Gastroesophageal sphincter (tissue), 4 donors: ENCODE measurements around the gene OR52M1. TPM values are rescaled to one million over a fixed set of nuclear protein-coding genes. Genes with fewer than 3 reads are reported as not detected.

ENCODE experiments used
- ATAC-seq: fragments of 150-250 bp; one replicate; pipeline ENCODE4 v1.9.1; 2016; ENCODE audit warnings: mild to moderate bottlenecking, moderate library complexity
- H3K27ac ChIP-seq, 4 donors: fragments of 200-600 bp; sonication (generic) in 3 of 4; 1 replicate in 3 of 4; 2 replicates in 1 of 4; pipeline ENCODE4 v1.5.1; 2016 to 2019
- H3K27me3 ChIP-seq: fragments of 200-600 bp; sonication (generic); one replicate; pipeline ENCODE4 v1.5.1; 2019
- H3K36me3 ChIP-seq, 2 donors: fragments of 200-600 bp; sonication (generic); one replicate each; pipeline ENCODE4 v1.5.1; 2019; ENCODE audit warnings: control low read depth in 1 of 2
- H3K4me1 ChIP-seq, 3 donors: fragments of 200-600 bp; sonication (generic); 1 replicate in 2 of 3; 2 replicates in 1 of 3; pipeline ENCODE4 v1.5.1; 2016 to 2019; ENCODE audit warnings: control low read depth in 2 of 3
- H3K4me3 ChIP-seq, 2 donors: fragments of 200-600 bp; sonication (generic); one replicate each; pipeline ENCODE4 v1.5.1; 2019; ENCODE audit warnings: mild to moderate bottlenecking in 1 of 2, moderate library complexity in 1 of 2
- H3K9me3 ChIP-seq, 3 donors: fragments of 200-600 bp; sonication (generic); one replicate each; pipeline ENCODE4 v1.5.1; 2017 to 2019; ENCODE audit warnings: control low read depth in 2 of 3
- EP300 ChIP-seq: sonication (generic); formaldehyde crosslinking; IDR thresholded peaks from one replicate; pipeline ENCODE4 v1.6.1; 2017; ENCODE audit warnings: antibody characterized with exemption, mild to moderate bottlenecking
- POLR2A ChIP-seq, 2 donors: fragments of 450-650 bp; IDR thresholded peaks; one replicate each; pipeline ENCODE4 v1.6.1; 2017; ENCODE audit warnings: antibody characterized with exemption in 2 of 2, mild to moderate bottlenecking in 2 of 2, moderate library complexity in 1 of 2
- POLR2AphosphoS5 ChIP-seq: sonication (generic); formaldehyde crosslinking; IDR thresholded peaks from one replicate; pipeline ENCODE4 v1.6.1; 2017; ENCODE audit warnings: antibody characterized with exemption
- WGBS, 2 donors: methylation state at CpG; one replicate each; pipeline ENCODE4 v1.1.5; 2018; ENCODE audit warnings: low coverage in 1 of 2; 5-methylcytosine and 5-hydroxymethylcytosine counted together
- total RNA-seq, 4 donors: library from RNA; depleted of rRNA; stranded (reverse); fragments of >200 nt; gene quantifications; one replicate each; pipeline ENCODE4 v1.1.0, GENCODE V29; 2016
- TF ChIP-seq, protein P1 (sequence below), 4 experiments: fragments of 200-600 bp in 2 of 4; fragments of 450-650 bp in 2 of 4; sonication (generic) in 1 of 4; IDR thresholded peaks; one replicate each; pipeline ENCODE4 v1.5.1; 2017 to 2019; ENCODE audit warnings: antibody characterized with exemption in 4 of 4, mild to moderate bottlenecking in 2 of 4, moderate library complexity in 2 of 4

The OR52M1 gene
- total RNA-seq, 4 donors from 2014 or later = not detected

DNA sequence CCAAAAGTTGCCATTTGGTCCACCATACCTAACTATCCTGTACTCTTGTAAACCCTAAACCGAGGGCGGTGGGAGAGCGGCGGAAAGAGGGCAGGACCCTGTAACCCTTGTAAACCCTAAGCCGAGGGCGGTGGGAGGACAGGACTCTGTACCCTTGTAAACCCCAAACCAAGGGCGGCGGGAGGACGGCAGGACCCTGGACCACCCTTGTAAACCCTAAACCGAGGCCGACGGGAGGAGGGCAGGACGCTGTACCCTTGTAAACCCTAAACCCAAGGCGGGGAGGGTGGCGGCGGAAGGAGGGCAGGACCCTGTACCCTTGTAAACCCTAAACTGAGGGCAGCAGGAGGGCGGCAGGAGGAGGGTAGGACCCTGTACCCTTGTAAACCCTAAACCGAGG, 24.1 kb downstream of the OR52M1 start:
- Histone ChIP-seq H3K4me1 (no peaks in the 10 kb centered on the region), H3K27ac (no peak overlapping the region), H3K4me3 (no peak overlapping the region), H3K27me3 (no peaks in the 10 kb centered on the region), H3K36me3 (no peaks in the 10 kb centered on the region), H3K9me3 (peaks cover 0 to 7% (median 0%) of the 10 kb centered on the region in 3 donors)
- 89% methylated on average over 18 of the region's 18 CpGs; no CpG with 5 or more reads in 1 of the 2 donors for WGBS, 2 donors
- ATAC-seq = no peak
- TF ChIP-seq POLR2AphosphoS5 (no peak), EP300 (no peak), POLR2A (IDR thresholded peaks at IDR 0.05) (no peak)
- TF ChIP-seq, protein P1, sequence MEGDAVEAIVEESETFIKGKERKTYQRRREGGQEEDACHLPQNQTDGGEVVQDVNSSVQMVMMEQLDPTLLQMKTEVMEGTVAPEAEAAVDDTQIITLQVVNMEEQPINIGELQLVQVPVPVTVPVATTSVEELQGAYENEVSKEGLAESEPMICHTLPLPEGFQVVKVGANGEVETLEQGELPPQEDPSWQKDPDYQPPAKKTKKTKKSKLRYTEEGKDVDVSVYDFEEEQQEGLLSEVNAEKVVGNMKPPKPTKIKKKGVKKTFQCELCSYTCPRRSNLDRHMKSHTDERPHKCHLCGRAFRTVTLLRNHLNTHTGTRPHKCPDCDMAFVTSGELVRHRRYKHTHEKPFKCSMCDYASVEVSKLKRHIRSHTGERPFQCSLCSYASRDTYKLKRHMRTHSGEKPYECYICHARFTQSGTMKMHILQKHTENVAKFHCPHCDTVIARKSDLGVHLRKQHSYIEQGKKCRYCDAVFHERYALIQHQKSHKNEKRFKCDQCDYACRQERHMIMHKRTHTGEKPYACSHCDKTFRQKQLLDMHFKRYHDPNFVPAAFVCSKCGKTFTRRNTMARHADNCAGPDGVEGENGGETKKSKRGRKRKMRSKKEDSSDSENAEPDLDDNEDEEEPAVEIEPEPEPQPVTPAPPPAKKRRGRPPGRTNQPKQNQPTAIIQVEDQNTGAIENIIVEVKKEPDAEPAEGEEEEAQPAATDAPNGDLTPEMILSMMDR (IDR thresholded peaks at IDR 0.05) = no peak

DNA sequence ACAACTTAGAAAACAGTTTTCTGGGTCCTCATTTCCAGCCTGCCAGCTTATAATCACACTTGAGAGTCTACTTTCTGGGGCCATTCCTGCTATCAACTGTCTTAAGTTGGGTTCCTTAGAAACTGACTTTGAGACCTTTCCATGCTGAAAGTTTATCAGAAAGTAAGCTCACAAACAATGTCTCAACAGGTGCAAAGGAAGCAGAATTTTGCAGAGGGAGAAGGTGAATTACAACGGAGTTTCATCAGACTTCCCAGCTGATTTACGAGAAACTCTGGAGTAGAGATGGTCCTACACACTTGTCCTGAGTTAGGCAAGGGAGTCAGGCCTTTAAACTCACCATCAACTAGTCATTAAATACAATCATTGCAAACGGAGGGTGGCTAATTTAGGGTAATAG, 31.9 kb downstream of the OR52M1 start:
- H3K27ac ChIP-seq = no peak overlapping the region
- no peaks in the 10 kb centered on the region for H3K36me3 ChIP-seq
- no peaks in the 10 kb centered on the region for H3K9me3 ChIP-seq
- no peak overlapping the region for H3K4me3 ChIP-seq
- TF ChIP-seq POLR2AphosphoS5 (no peak), POLR2A (IDR thresholded peaks at IDR 0.05) (no peak), EP300 (no peak)
- TF ChIP-seq, protein P1 (IDR thresholded peaks at IDR 0.05) = no peak
- WGBS, 2 donors = 81 to 100% methylated on average over 1 to 2 of the region's 3 CpGs
- peaks cover 4% of the 10 kb centered on the region for H3K27me3 ChIP-seq
- no peaks in the 10 kb centered on the region for H3K4me1 ChIP-seq
- ATAC-seq = no peak

DNA sequence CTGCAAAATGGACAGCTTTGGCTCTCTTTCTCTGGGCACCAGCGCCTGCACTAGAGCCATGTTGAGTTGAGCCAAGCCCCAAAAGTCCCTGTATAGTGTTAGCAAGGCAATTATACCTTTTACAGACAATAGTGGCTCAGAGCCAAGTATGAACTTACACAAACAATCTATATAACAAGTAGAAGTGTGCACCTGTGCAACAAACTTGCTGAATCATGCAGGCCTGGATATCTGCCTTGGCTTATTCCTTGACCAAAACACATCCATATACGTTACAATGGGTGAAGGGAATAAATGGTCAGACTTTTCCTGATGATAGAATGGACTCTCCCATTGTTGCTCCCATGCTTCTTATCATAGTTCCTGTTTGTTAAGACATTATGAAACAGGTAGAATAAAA, 32.8 kb downstream of the OR52M1 start:
- no peak for ATAC-seq
- Histone ChIP-seq H3K4me3 (no peak overlapping the region), H3K27ac (no peak overlapping the region), H3K4me1 (no peaks in the 10 kb centered on the region), H3K36me3 (no peaks in the 10 kb centered on the region), H3K27me3 (peaks cover 4% of the 10 kb centered on the region), H3K9me3 (no peaks in the 10 kb centered on the region)
- WGBS, 2 donors = 58 to 80% methylated on average over 1 to 2 of the region's 2 CpGs
- TF ChIP-seq POLR2AphosphoS5 (no peak), EP300 (no peak), POLR2A (IDR thresholded peaks at IDR 0.05) (no peak)
- TF ChIP-seq, protein P1 (IDR thresholded peaks at IDR 0.05) = no peak

DNA sequence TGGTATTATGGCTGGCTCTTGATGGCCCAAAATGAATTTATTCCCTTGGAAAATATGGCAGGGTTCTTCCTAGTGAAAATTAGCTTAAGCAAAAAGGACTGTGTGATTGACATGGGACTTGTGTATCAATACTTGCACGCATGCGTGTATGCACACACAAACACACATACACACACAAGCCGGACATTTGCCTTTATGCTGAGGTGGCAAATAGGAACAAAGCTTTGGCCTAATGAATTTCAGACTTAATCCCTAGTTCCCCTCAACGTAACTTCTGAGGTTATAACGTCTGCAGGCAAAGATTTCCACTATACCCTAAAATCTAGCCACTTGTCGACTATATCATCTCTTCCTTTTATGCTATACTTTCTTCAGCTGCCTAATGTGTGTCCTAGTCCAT, 33.6 kb downstream of the OR52M1 start:
- no peaks in the 10 kb centered on the region for H3K9me3 ChIP-seq
- H3K36me3 ChIP-seq = no peaks in the 10 kb centered on the region
- peaks cover 4% of the 10 kb centered on the region for H3K27me3 ChIP-seq
- WGBS, 2 donors = 74 to 86% methylated on average over 3 to 6 of the region's 6 CpGs
- TF ChIP-seq POLR2AphosphoS5 (no peak), POLR2A (IDR thresholded peaks at IDR 0.05) (no peak), EP300 (no peak)
- TF ChIP-seq, protein P1 (IDR thresholded peaks at IDR 0.05) = no peak
- no peaks in the 10 kb centered on the region for H3K4me1 ChIP-seq
- no peak overlapping the region for H3K4me3 ChIP-seq
- H3K27ac ChIP-seq = no peak overlapping the region
- ATAC-seq = no peak

DNA sequence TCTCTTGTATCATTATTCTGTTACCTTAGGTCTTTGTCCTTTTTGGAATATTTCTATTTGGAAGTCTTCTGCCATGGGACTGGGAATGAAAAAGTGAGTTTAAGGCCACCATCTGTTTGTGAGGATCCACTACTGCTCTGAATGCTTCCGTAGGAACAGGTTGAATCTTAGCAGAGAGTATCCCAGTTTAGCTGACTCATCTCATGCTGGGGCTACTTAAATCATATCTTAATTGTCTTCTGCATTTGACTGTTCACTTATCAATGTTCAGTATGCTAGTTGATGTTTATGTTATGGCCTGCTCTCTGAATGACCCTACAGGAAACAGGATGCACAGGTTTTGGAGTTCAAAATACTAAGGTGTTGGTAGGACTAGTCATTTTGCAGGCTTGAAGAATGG, 35.1 kb downstream of the OR52M1 start:
- 67 to 85% methylated on average over 1 of the region's 1 CpG for WGBS, 2 donors
- Histone ChIP-seq H3K27ac (no peak overlapping the region), H3K4me1 (no peaks in the 10 kb centered on the region), H3K9me3 (no peaks in the 10 kb centered on the region), H3K36me3 (no peaks in the 10 kb centered on the region), H3K27me3 (peaks cover 13% of the 10 kb centered on the region), H3K4me3 (no peak overlapping the region)
- no peak for TF ChIP-seq POLR2AphosphoS5
- TF ChIP-seq, protein P1 (IDR thresholded peaks at IDR 0.05) = no peak
- no peak for TF ChIP-seq EP300
- TF ChIP-seq POLR2A (IDR thresholded peaks at IDR 0.05) = no peak
- no peak for ATAC-seq
